ENCODE results near the gene SLC30A10.
"Not testable (repeated sequence)": the region's sequence is repeated elsewhere in the genome, so short reads cannot be mapped to it uniquely, and the experiment has no call there.

The SLC30A10 gene

GRCh38 chr1:219927298-219927955 is 930 bp downstream of the SLC30A10 start:
- no peak for FAIRE-seq

- no peak for FAIRE-seq
Measured at GRCh38 chr1:219926363-219926998, 1.9 kb downstream of the SLC30A10 start.

- no peak for FAIRE-seq
Measured at GRCh38 chr1:219924342-219924741, 4.0 kb downstream of the SLC30A10 start.

- FAIRE-seq = no peak
Measured at GRCh38 chr1:219917851-219918466, 10.4 kb downstream of the SLC30A10 start.

- FAIRE-seq = no peak
Measured at GRCh38 chr1:219917281-219917680, 11.1 kb downstream of the SLC30A10 start.

GRCh38 chr1:219916257-219916656 is 12.1 kb downstream of the SLC30A10 start:
- FAIRE-seq = no peak

- no peak for FAIRE-seq
Measured at GRCh38 chr1:219913005-219913770, 15.2 kb downstream of the SLC30A10 start.

- no peak for FAIRE-seq
Measured at GRCh38 chr1:219910716-219911115, 17.6 kb downstream of the SLC30A10 start.

- FAIRE-seq = no peak
Measured at GRCh38 chr1:219909476-219909875, 18.9 kb downstream of the SLC30A10 start.

GRCh38 chr1:219908170-219908569 is 20.2 kb downstream of the SLC30A10 start:
- FAIRE-seq = no peak

- no peak for FAIRE-seq
Measured at GRCh38 chr1:219907772-219908070, 20.6 kb downstream of the SLC30A10 start.

GRCh38 chr1:219906924-219907771 is 21.2 kb downstream of the SLC30A10 start:
- no peak for FAIRE-seq

GRCh38 chr1:219906565-219906923 is 21.8 kb downstream of the SLC30A10 start:
- FAIRE-seq = not testable (repeated sequence)

- FAIRE-seq = no peak
Measured at GRCh38 chr1:219905524-219905923, 22.8 kb downstream of the SLC30A10 start.

GRCh38 chr1:219904934-219905333 is 23.4 kb downstream of the SLC30A10 start:
- no peak for FAIRE-seq

GRCh38 chr1:219903353-219903871 is 24.9 kb downstream of the SLC30A10 start:
- FAIRE-seq = no peak

- no peak for FAIRE-seq
Measured at GRCh38 chr1:219902951-219903350, 25.4 kb downstream of the SLC30A10 start.

GRCh38 chr1:219900882-219901281 is 27.5 kb downstream of the SLC30A10 start:
- no peak for FAIRE-seq

GRCh38 chr1:219900201-219900600 is 28.2 kb downstream of the SLC30A10 start:
- FAIRE-seq = no peak

- no peak for FAIRE-seq
Measured at GRCh38 chr1:219898375-219898774, 30.0 kb downstream of the SLC30A10 start.

- FAIRE-seq = no peak
Measured at GRCh38 chr1:219897914-219898313, 30.4 kb downstream of the SLC30A10 start.

GRCh38 chr1:219892271-219892670 is 36.1 kb downstream of the SLC30A10 start:
- not testable (repeated sequence) for FAIRE-seq

GRCh38 chr1:219891846-219892245 is 36.5 kb downstream of the SLC30A10 start:
- FAIRE-seq = not testable (repeated sequence)
